Cardiac muscle cell (in vitro differentiated cells and primary cell): Measurements from ENCODE around the gene COG4. TPM values are rescaled to one million over a fixed set of nuclear protein-coding genes. Genes with fewer than 3 reads are reported as not detected.

ENCODE experiments used
- DNase-seq, 2 donors: peaks; one replicate each; pipeline versions ENCODE4 v3.0.0 to v3.0.0-alpha.2; 2010 to 2017; ENCODE audit warnings: low read depth in 1 of 2, low spot score in 1 of 2
- H3K27ac ChIP-seq: fragments of 200-600 bp; sonication (generic); 2 replicates; pipeline ENCODE4 v1.5.1; 2016
- H3K27me3 ChIP-seq: fragments of 200-600 bp; sonication (generic); 2 replicates; pipeline ENCODE4 v1.6.0; 2016; ENCODE audit warnings: control low read depth
- H3K36me3 ChIP-seq: fragments of 200-600 bp; sonication (generic); 2 replicates; pipeline ENCODE4 v1.5.1; 2016; ENCODE audit warnings: control low read depth
- H3K4me1 ChIP-seq: fragments of 200-600 bp; sonication (generic); 2 replicates; pipeline ENCODE4 v1.8.1; 2017; ENCODE audit warnings: low read depth, mild to moderate bottlenecking, mixed run types
- H3K4me3 ChIP-seq: fragments of 200-600 bp; sonication (generic); 2 replicates; pipeline ENCODE4 v1.5.1; 2016; ENCODE audit warnings: mild to moderate bottlenecking
- H3K9me3 ChIP-seq: fragments of 200-600 bp; sonication (generic); 2 replicates; pipeline ENCODE4 v1.5.1; 2017; ENCODE audit warnings: low read depth, mild to moderate bottlenecking, control low read depth
- polyA plus RNA-seq: library from polyadenylated mRNA; unstranded; fragments of >200 nt; fragmentation: Nextera tagmentation; extraction: Ambion mirVana; gene quantifications from 2 replicates; pipeline ENCODE4 v1.2.1, GENCODE V29; 2016
- total RNA-seq: library from RNA; depleted of rRNA; stranded (reverse); fragments of >200 nt; gene quantifications from 2 replicates; pipeline ENCODE4 v1.2.3, GENCODE V29; 2016
- TF ChIP-seq, protein P1 (sequence below): IDR thresholded peaks from 2 replicates; pipeline ENCODE4 v1.5.1; 2012; ENCODE audit warnings: low read depth, mild to moderate bottlenecking, low read length

Gene COG4
- total and polyA plus RNA-seq, 2 experiments from 2014 or later, result 67.6 to 77.3 TPM

DNA sequence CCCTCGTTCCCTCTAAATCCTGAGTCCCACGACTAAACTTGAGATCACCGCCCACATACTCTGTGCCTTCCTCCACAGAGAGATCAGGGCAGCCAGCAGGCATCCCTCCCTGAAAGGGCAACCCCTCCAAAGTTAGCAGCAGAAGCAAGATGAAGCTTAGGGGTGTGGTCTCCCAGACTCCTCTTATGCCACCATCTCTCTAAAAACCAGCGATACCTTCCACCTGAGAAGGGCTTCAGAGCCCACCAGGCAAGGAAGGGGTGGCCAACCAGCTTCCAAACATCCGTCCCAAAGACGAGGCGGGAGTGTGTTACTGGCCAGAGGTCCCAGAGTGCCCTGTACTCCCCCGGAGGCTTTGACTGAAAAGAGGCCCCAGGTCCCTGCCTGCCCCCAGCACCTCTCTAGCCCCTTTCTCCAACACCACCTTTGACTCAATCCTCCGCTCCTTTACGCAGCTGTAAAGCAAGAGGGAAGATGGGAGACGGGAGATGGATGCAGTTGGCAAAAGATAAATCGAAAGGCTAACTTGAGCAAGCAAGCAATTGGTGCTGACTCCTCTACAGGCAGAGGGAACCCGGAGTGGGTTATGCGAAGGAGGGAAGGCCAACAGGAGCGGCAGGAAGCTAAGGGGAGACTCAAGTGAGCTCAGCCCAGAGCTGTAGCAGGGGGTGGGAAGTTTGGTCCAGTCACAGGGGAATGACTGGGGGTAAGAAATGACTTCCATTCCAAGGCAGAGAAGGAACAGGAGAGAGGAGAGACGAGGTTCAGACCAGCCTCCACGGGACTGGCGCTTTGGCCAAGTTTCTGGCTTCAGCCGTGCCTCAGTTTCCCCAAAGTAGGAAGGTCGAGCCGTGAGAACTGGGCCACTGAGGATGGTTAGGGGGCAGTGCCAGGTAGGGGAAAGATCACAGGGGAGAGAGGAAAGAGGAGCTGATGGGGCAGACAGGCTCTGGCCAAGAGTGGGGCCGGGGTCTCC is 85.5 kb downstream of the COG4 start:
- TF ChIP-seq, protein P1, sequence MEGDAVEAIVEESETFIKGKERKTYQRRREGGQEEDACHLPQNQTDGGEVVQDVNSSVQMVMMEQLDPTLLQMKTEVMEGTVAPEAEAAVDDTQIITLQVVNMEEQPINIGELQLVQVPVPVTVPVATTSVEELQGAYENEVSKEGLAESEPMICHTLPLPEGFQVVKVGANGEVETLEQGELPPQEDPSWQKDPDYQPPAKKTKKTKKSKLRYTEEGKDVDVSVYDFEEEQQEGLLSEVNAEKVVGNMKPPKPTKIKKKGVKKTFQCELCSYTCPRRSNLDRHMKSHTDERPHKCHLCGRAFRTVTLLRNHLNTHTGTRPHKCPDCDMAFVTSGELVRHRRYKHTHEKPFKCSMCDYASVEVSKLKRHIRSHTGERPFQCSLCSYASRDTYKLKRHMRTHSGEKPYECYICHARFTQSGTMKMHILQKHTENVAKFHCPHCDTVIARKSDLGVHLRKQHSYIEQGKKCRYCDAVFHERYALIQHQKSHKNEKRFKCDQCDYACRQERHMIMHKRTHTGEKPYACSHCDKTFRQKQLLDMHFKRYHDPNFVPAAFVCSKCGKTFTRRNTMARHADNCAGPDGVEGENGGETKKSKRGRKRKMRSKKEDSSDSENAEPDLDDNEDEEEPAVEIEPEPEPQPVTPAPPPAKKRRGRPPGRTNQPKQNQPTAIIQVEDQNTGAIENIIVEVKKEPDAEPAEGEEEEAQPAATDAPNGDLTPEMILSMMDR, result no peak
- DNase-seq, result peak; percentile 46 to 71
- Histone ChIP-seq H3K36me3 (no peaks in the 10 kb centered on the region), H3K9me3 (no peaks in the 10 kb centered on the region), H3K4me1 (peaks cover 44% of the 10 kb centered on the region), H3K27ac (peak overlapping the region; percentile 92), H3K4me3 (peak overlapping the region; percentile 83), H3K27me3 (no peaks in the 10 kb centered on the region)

DNA sequence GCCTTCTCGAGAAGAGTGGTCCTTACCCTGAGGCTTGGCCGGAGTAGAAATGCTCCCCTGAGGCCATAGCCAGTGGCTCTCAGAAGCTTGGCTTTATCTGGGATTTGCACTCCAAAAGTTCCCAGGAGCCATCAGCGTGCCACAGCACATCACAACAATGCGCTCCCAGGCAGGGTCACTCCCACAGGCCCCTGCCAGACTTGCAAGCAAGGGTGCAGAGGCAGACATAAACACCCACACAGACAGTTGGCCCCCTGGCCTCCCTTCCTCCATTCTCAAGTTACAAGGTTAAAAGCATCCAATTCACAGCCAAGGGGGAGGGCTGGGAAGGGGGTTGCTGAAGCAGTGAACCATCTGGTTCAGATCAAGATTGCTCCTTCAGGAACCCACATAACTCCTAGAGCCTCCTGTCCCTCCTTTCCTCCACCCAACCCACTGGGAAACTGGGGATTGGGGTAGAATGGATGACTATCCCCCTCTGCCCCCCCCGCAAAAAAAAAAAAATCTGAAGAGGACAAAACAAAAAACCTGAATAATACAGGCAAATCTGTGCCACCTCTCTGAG is 86.3 kb downstream of the COG4 start:
- Histone ChIP-seq H3K27me3 (no peaks in the 10 kb centered on the region), H3K4me1 (peaks cover 52% of the 10 kb centered on the region), H3K9me3 (no peaks in the 10 kb centered on the region), H3K36me3 (no peaks in the 10 kb centered on the region), H3K4me3 (peak overlapping the region; percentile 83), H3K27ac (peak overlapping the region; percentile 92)
- TF ChIP-seq, protein P1, result no peak
- DNase-seq, result peak; percentile 87 to 94

DNA sequence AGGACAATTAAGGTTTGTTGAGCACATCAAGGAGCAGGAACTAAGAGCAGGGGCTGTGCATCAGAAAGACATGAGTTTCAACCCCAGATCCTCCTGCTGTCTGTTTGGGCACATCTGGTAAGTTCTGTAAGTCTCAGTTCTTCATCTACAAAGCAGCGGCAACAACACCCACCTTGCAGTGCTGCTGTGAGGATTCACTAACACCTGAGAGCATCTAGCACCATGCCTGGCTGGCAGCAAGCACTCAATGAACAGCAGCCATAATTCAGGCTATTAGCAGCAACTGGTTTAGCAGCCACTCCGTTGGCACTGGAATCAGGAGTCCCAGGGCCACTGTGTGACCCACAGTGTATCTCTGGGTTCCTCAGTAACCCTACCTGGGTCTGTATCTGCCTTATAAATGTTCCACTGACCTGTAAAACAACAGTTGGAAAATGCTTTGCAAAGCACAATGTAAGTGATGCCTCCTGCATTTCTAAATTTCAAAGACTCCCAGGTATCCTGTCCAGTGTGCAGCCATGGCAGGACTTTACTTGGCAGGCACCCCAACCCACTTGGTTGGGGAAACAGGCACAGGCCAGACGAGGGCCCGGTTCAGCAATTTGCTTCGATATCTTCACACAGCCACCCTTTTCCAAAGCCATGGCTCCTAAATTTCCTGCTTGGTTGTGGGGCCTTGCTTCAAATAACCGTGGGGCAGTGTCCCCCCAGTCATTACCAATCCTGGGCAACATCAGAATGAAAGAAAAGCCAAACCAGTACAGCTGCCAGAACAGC is 88.7 kb downstream of the COG4 start:
- H3K27me3 ChIP-seq, result no peaks in the 10 kb centered on the region
- peaks cover 70% of the 10 kb centered on the region for H3K4me1 ChIP-seq
- no peak overlapping the region for H3K4me3 ChIP-seq
- no peaks in the 10 kb centered on the region for H3K9me3 ChIP-seq
- TF ChIP-seq, protein P1, result no peak
- H3K27ac ChIP-seq, result no peak overlapping the region
- no peak for DNase-seq
- no peaks in the 10 kb centered on the region for H3K36me3 ChIP-seq

DNA sequence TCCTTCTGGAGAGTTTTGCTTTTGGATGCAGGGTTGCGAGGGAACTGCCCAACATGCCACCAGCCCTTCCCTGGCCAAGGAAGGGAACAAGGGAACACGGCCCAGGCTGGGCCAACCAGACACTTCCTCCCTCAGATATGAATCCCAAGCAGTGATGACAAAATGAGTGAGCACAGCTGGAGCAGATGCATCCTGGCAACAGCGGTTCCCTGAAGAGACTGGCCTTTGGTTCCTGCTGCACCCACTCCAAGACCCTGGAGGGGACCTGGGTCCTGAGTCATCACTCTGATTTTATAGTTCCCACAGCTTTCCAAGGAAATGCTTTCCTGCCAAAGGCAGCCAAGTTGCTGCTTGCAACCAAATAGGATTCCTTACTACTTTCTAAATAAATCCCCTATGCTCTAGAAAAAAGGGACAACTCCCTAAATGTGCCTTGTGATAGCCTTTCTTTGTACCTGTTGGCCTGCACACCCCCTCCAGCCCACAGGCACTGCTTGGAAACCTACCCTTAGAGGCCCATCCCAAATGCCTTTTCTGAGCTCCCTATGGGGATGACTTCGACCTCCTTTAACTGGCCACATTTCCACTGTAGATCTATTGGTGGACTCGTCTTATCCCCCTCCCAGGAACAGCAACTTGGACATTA is 89.8 kb downstream of the COG4 start:
- DNase-seq, result peak in 1 of 2 donors; percentile 89
- Histone ChIP-seq H3K27me3 (no peaks in the 10 kb centered on the region), H3K4me1 (peaks cover 77% of the 10 kb centered on the region), H3K36me3 (no peaks in the 10 kb centered on the region), H3K27ac (peak overlapping the region; percentile 99), H3K9me3 (no peaks in the 10 kb centered on the region), H3K4me3 (no peak overlapping the region)
- TF ChIP-seq, protein P1, result no peak

DNA sequence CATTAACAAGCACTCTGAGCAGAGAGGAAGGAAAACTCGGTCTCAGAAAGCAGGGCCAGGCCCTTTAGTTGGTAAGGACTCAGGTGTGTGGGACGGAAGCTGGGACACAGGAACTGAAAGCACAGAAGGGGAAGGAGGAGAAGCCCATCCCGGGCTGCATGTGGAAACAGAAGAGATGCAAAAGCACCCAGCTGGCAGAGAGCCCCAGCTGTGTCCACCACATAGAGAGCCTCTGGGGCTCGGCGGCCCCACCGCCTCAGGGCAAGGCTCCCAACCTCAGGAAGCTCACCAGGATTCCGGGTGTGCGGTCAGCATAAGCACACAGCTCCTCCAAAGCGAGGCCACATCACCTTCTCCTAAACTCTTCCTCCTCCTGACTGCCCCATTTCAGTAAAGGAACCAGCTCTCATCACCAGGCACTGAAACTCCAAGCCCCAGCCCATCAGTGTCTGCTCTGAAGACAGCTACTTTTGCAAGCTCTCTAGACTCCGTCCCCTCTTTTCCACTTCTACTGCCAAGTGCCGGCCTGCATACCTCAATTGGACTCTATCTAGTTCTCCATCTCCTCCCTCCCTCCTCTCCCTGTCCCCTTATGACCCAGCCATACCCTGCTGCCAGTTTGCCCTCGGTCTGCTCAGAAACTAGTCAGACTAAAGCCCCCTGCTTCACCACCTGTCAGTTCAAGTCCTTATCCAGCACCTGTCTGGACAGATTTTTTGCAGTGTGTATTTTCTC is 90.5 kb downstream of the COG4 start:
- TF ChIP-seq, protein P1, result no peak
- no peaks in the 10 kb centered on the region for H3K9me3 ChIP-seq
- no peaks in the 10 kb centered on the region for H3K27me3 ChIP-seq
- H3K4me3 ChIP-seq, result no peak overlapping the region
- H3K4me1 ChIP-seq, result peaks cover 77% of the 10 kb centered on the region
- H3K27ac ChIP-seq, result peak overlapping the region; percentile 99
- peak; percentile 54 to 59 for DNase-seq
- H3K36me3 ChIP-seq, result no peaks in the 10 kb centered on the region
